Cardiac muscle cell (in vitro differentiated cells and primary cell): ENCODE results near the gene AKAP10. TPM values are rescaled to one million over a fixed set of nuclear protein-coding genes. Genes with fewer than 3 reads are reported as not detected.

ENCODE experiments used
- DNase-seq, 2 donors: peaks; one replicate each; pipeline versions ENCODE4 v3.0.0 to v3.0.0-alpha.2; 2010 to 2017; ENCODE audit warnings: low read depth in 1 of 2, low spot score in 1 of 2
- H3K27ac ChIP-seq: fragments of 200-600 bp; sonication (generic); 2 replicates; pipeline ENCODE4 v1.5.1; 2016
- H3K27me3 ChIP-seq: fragments of 200-600 bp; sonication (generic); 2 replicates; pipeline ENCODE4 v1.6.0; 2016; ENCODE audit warnings: control low read depth
- H3K36me3 ChIP-seq: fragments of 200-600 bp; sonication (generic); 2 replicates; pipeline ENCODE4 v1.5.1; 2016; ENCODE audit warnings: control low read depth
- H3K4me1 ChIP-seq: fragments of 200-600 bp; sonication (generic); 2 replicates; pipeline ENCODE4 v1.8.1; 2017; ENCODE audit warnings: low read depth, mild to moderate bottlenecking, mixed run types
- H3K4me3 ChIP-seq: fragments of 200-600 bp; sonication (generic); 2 replicates; pipeline ENCODE4 v1.5.1; 2016; ENCODE audit warnings: mild to moderate bottlenecking
- H3K9me3 ChIP-seq: fragments of 200-600 bp; sonication (generic); 2 replicates; pipeline ENCODE4 v1.5.1; 2017; ENCODE audit warnings: low read depth, mild to moderate bottlenecking, control low read depth
- polyA plus RNA-seq: library from polyadenylated mRNA; unstranded; fragments of >200 nt; fragmentation: Nextera tagmentation; extraction: Ambion mirVana; gene quantifications from 2 replicates; pipeline ENCODE4 v1.2.1, GENCODE V29; 2016
- total RNA-seq: library from RNA; depleted of rRNA; stranded (reverse); fragments of >200 nt; gene quantifications from 2 replicates; pipeline ENCODE4 v1.2.3, GENCODE V29; 2016
- TF ChIP-seq, protein P1 (sequence below): IDR thresholded peaks from 2 replicates; pipeline ENCODE4 v1.5.1; 2012; ENCODE audit warnings: low read depth, mild to moderate bottlenecking, low read length

Gene AKAP10
- total and polyA plus RNA-seq, 2 experiments from 2014 or later: 12.6 to 16.3 TPM

DNA sequence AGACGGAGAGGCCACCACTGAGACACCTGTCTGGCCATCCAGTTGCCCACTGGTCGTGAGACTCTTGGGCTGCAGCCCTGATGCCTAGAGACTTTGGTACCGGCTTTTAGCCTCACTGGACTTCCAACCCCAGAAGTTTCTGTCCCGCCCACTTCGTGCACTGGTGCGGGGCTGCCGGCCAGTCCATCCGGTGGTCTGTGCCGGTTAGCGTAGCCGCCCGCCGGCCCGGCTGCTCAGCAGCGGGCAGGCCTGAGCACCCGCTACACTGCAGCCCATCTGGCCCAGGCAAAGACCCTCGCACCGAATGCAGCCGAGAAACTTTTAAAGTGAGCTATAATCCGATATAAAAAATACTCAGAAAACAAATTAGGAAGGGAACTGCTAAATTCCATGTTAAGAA, 30.7 kb downstream of the AKAP10 start:
- Histone ChIP-seq H3K4me3 (no peak overlapping the region), H3K27me3 (no peaks in the 10 kb centered on the region), H3K4me1 (peaks cover 13% of the 10 kb centered on the region), H3K9me3 (no peaks in the 10 kb centered on the region), H3K27ac (no peak overlapping the region), H3K36me3 (peaks cover 11% of the 10 kb centered on the region)
- TF ChIP-seq, protein P1, sequence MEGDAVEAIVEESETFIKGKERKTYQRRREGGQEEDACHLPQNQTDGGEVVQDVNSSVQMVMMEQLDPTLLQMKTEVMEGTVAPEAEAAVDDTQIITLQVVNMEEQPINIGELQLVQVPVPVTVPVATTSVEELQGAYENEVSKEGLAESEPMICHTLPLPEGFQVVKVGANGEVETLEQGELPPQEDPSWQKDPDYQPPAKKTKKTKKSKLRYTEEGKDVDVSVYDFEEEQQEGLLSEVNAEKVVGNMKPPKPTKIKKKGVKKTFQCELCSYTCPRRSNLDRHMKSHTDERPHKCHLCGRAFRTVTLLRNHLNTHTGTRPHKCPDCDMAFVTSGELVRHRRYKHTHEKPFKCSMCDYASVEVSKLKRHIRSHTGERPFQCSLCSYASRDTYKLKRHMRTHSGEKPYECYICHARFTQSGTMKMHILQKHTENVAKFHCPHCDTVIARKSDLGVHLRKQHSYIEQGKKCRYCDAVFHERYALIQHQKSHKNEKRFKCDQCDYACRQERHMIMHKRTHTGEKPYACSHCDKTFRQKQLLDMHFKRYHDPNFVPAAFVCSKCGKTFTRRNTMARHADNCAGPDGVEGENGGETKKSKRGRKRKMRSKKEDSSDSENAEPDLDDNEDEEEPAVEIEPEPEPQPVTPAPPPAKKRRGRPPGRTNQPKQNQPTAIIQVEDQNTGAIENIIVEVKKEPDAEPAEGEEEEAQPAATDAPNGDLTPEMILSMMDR: no peak
- DNase-seq: no peak

DNA sequence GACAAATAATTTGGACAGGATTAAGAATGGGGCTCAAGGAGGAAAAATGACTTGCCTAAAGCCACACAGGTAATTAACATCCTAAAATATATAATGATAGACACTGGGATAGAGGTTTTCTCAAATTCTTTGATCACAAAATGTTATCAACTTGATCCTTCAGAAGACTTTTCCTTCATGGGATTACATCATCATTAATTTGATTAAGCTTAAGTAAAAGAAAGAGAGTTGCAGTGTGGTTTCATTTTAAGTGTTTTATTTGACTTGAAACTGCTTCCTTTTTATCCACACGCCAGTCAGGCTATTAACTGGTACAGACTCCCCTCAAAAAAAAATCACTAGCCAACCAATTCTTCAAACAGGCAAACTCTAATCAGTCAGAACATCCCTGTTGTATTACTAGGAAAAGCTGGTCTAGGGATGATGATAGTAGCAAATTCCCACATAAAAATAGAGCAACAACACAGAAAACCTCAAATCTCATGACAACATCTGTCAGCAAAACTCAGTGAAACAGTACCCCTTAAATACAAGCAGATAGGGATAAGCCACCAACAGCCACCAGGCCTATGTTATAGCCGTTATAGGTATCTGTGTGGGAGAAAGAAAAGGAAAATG, 32.5 kb downstream of the AKAP10 start:
- Histone ChIP-seq H3K27me3 (no peaks in the 10 kb centered on the region), H3K27ac (no peak overlapping the region), H3K4me3 (no peak overlapping the region), H3K4me1 (peaks cover 13% of the 10 kb centered on the region), H3K36me3 (peaks cover 25% of the 10 kb centered on the region), H3K9me3 (no peaks in the 10 kb centered on the region)
- no peak for DNase-seq
- TF ChIP-seq, protein P1: no peak

DNA sequence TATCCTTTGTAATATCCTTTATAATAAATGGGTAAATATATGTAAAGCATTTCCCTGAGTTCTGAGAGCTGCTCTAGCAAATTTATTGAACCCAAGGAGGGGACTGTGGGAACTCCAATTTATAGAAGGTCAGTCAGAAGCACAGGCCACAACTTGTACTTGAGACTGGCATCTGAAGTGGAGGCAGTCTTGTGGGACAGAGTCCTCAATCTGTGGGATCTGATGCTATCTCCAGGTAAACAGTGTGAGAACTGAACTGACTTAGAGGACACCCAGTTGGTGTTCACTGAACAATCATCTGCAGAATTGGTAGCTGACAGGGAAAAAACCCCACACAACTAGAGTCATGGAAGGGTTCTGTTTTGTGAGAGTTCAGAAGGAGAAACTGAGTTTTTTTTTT, 34.0 kb downstream of the AKAP10 start:
- TF ChIP-seq, protein P1: no peak
- Histone ChIP-seq H3K9me3 (no peaks in the 10 kb centered on the region), H3K36me3 (peaks cover 36% of the 10 kb centered on the region), H3K4me1 (peaks cover 7% of the 10 kb centered on the region), H3K27me3 (no peaks in the 10 kb centered on the region), H3K27ac (no peak overlapping the region), H3K4me3 (no peak overlapping the region)
- no peak for DNase-seq

DNA sequence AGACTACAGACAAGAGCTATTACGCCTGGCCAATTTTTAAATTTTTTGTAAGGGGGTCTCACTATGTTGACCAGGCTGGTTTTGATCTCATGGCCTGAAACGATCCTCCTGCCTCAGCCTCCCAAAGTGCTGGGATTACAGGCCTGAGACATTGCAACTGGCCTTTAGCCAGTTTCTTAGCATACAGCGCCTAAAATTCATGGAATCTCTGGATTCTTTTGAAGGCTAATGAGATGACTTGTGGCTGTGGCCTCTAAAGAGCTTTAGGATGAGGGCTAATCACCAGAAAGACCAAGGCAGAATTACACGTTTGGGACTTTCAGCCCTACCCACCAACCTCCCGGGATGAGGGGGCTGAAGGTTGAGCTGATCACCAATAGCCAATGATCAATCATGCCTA, 34.6 kb downstream of the AKAP10 start:
- H3K4me1 ChIP-seq: peaks cover 1% of the 10 kb centered on the region
- TF ChIP-seq, protein P1: no peak
- H3K4me3 ChIP-seq: no peak overlapping the region
- DNase-seq: no peak
- peaks cover 40% of the 10 kb centered on the region for H3K36me3 ChIP-seq
- H3K27me3 ChIP-seq: no peaks in the 10 kb centered on the region
- H3K27ac ChIP-seq: no peak overlapping the region
- H3K9me3 ChIP-seq: no peaks in the 10 kb centered on the region

DNA sequence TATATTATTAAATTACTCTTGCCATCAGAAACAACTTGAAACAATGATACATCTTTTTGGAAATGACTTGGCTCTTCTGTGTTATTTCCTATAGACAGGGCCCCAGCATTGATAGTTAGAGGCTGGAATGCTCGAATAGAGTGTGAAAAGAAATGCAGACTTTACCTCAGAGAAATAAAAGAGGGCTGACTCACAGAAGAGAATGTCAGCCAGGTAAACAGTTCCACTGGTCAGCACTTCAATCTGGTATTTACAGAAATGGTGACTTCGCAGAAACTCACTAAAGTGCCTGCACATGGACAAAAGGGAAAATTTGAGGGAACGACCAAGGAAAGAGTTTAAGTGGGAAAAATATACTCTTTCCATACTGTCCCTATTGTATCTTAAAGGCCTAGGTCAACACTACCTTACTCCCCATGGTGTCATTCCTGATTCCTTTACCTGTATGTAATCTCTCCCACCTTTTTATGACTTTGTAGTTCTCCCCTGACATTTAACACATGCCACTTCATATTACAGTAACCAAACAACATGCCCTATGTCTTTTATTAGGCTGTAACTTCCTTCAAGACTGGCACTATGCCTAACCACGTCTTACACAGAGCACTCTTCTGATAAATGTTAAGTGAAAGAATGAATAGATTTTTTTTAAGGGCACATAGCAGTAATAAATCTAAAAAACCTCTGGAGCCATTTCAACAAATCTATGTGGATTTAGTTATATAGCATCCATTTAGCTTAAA, 36.7 kb downstream of the AKAP10 start:
- Histone ChIP-seq H3K9me3 (no peaks in the 10 kb centered on the region), H3K4me1 (no peaks in the 10 kb centered on the region), H3K4me3 (no peak overlapping the region), H3K27ac (peak overlapping the region; percentile 29), H3K27me3 (no peaks in the 10 kb centered on the region), H3K36me3 (peaks cover 35% of the 10 kb centered on the region)
- DNase-seq: peak in 1 of 2 donors; percentile 68
- TF ChIP-seq, protein P1: no peak
